Sigmoid colon (tissue), 7 donors: ENCODE results near the gene MTA1. TPM values are rescaled to one million over a fixed set of nuclear protein-coding genes. Genes with fewer than 3 reads are reported as not detected.

Experiments used
- DNase-seq: peaks from one replicate; pipeline ENCODE4 v3.0.0-alpha.2; 2019
- H3K27ac ChIP-seq, 4 donors: fragments of 200-600 bp; sonication (generic); one replicate each; pipeline ENCODE4 v1.5.1; 2016 to 2019; ENCODE audit warnings: mild to moderate bottlenecking in 1 of 4
- H3K27me3 ChIP-seq, 3 donors: fragments of 200-600 bp; sonication (generic); one replicate each; pipeline ENCODE4 v1.5.1; 2019; ENCODE audit warnings: mild to moderate bottlenecking in 1 of 3
- H3K36me3 ChIP-seq, 4 donors: fragments of 200-600 bp; sonication (generic); one replicate each; pipeline ENCODE4 v1.5.1; 2016 to 2019
- H3K4me1 ChIP-seq, 4 donors: fragments of 200-600 bp; sonication (generic); one replicate each; pipeline ENCODE4 v1.5.1; 2017 to 2019
- H3K4me3 ChIP-seq, 4 donors: fragments of 200-600 bp; sonication (generic); one replicate each; pipeline ENCODE4 v1.5.1; 2017 to 2019; ENCODE audit warnings: mild to moderate bottlenecking in 2 of 4, moderate library complexity in 1 of 4
- H3K9me3 ChIP-seq, 4 donors: fragments of 200-600 bp in 3 of 4; sonication (generic) in 3 of 4; one replicate each; pipeline versions ENCODE4 v1.5.1 to v1.6.1; 2013 to 2019
- EP300 ChIP-seq, 4 donors: sonication (generic); formaldehyde crosslinking; IDR thresholded peaks; one replicate each; pipeline ENCODE4 v1.6.1; 2017; ENCODE audit warnings: antibody characterized with exemption in 4 of 4
- POLR2A ChIP-seq, 2 donors: fragments of 450-650 bp; IDR thresholded peaks; one replicate each; pipeline ENCODE4 v1.6.1; 2016; ENCODE audit warnings: antibody characterized with exemption in 2 of 2, mild to moderate bottlenecking in 2 of 2, moderate library complexity in 2 of 2
- POLR2AphosphoS5 ChIP-seq, 4 donors: sonication (generic); formaldehyde crosslinking; IDR thresholded peaks; one replicate each; pipeline ENCODE4 v1.6.1; 2017; ENCODE audit warnings: antibody characterized with exemption in 4 of 4
- WGBS, 2 donors: extraction: QIAGEN DNeasy Blood & Tissue Kit; methylation state at CpG; one replicate each; pipeline ENCODE4 v1.1.7; 2013; 5-methylcytosine and 5-hydroxymethylcytosine counted together
- intact Hi-C: fragments of 100-400 bp; cut with DNase I; formaldehyde crosslinking; loops from one replicate; pipeline ENCODE4 v1.15.1; 2023
- polyA plus RNA-seq, 3 donors: library from polyadenylated mRNA; stranded (reverse); fragments of 200-250 nt; gene quantifications; one replicate each; pipeline ENCODE4 v1.2.3, GENCODE V29; 2013
- total RNA-seq, 4 donors: library from RNA; depleted of rRNA; stranded (reverse); fragments of >200 nt; gene quantifications; one replicate each; pipeline ENCODE4 v1.1.0, GENCODE V29; 2016
- TF ChIP-seq, protein P1 (sequence below), 4 experiments: fragments of 450-650 bp in 3 of 4; fragments of 200-600 bp in 1 of 4; IDR thresholded peaks; one replicate each; pipeline ENCODE4 v1.5.1; 2016 to 2019; ENCODE audit warnings: antibody characterized with exemption in 4 of 4, mild to moderate bottlenecking in 3 of 4, moderate library complexity in 2 of 4
- donor health status: healthy with polysubstance abuse.
- donor health status: Bipolar disorder and iron deficiency.
- donor health status: healthy.

The MTA1 gene
- total and polyA plus RNA-seq, 7 donors: 14.3 to 92.8 (median 44.7) TPM

- no peak for TF ChIP-seq POLR2A (IDR thresholded peaks at IDR 0.05)
- 89 to 91% methylated on average over 13 of the region's 13 CpGs for WGBS, 2 donors
Observed at GRCh38 chr14:105397350-105397931, 22.2 kb upstream of the MTA1 start.

GRCh38 chr14:105398044-105398725 is 21.4 kb upstream of the MTA1 start, which contains the start of gene TEX22:
Gene TEX22, plus strand, starts transcription at chr14:105398538. Its CDS starts 803 bp downstream, at chr14:105399341.
- H3K27ac ChIP-seq: peak within 1 kb of the TSS; percentile 80 to 86 (median 84)
- H3K36me3 ChIP-seq: peaks cover 0 to 28% (median 5%) of the 10 kb centered on the region in 4 donors
- TF ChIP-seq EP300 (IDR thresholded peaks at IDR 0.05): peak in 1 of 4 donors; percentile 17
- TF ChIP-seq POLR2AphosphoS5 (IDR thresholded peaks at IDR 0.05): peak; percentile 69 to 90 (median 82)
- TF ChIP-seq, protein P1, sequence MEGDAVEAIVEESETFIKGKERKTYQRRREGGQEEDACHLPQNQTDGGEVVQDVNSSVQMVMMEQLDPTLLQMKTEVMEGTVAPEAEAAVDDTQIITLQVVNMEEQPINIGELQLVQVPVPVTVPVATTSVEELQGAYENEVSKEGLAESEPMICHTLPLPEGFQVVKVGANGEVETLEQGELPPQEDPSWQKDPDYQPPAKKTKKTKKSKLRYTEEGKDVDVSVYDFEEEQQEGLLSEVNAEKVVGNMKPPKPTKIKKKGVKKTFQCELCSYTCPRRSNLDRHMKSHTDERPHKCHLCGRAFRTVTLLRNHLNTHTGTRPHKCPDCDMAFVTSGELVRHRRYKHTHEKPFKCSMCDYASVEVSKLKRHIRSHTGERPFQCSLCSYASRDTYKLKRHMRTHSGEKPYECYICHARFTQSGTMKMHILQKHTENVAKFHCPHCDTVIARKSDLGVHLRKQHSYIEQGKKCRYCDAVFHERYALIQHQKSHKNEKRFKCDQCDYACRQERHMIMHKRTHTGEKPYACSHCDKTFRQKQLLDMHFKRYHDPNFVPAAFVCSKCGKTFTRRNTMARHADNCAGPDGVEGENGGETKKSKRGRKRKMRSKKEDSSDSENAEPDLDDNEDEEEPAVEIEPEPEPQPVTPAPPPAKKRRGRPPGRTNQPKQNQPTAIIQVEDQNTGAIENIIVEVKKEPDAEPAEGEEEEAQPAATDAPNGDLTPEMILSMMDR (IDR thresholded peaks at IDR 0.05): peak in 1 of 4 experiments; percentile 10
- TF ChIP-seq POLR2A (IDR thresholded peaks at IDR 0.05): peak; percentile 65 to 69
- intact Hi-C loops: loop anchor here (1.0 kb wide), 1 partner anchor 17 kb away; no protein-coding TSS in a partner anchor
- H3K4me1 ChIP-seq: peaks cover 0 to 23% (median 18%) of the 10 kb centered on the region in 4 donors
- peaks cover 0 to 3% (median 0%) of the 10 kb centered on the region in 4 donors for H3K9me3 ChIP-seq
- DNase-seq: peak; percentile 94
- H3K4me3 ChIP-seq: peak within 1 kb of the TSS; percentile 76 to 93 (median 89)
- H3K27me3 ChIP-seq: no peaks in the 10 kb centered on the region
- WGBS, 2 donors: 1% methylated on average over 77 of the region's 77 CpGs

More at GRCh38 chr14:105397350-105397931, 22.2 kb upstream of the MTA1 start:
- Histone ChIP-seq H3K4me1 (peaks cover 0 to 23% (median 18%) of the 10 kb centered on the region in 4 donors), H3K36me3 (peaks cover 0 to 35% (median 5%) of the 10 kb centered on the region in 4 donors), H3K27ac (peak overlapping the region in 3 of 4 donors; percentile 83 to 86 (median 84)), H3K4me3 (peak overlapping the region; percentile 76 to 93 (median 89)), H3K27me3 (no peaks in the 10 kb centered on the region), H3K9me3 (peaks cover 0 to 3% (median 0%) of the 10 kb centered on the region in 4 donors)
- DNase-seq: no peak
- intact Hi-C loops: no loop called here

DNA sequence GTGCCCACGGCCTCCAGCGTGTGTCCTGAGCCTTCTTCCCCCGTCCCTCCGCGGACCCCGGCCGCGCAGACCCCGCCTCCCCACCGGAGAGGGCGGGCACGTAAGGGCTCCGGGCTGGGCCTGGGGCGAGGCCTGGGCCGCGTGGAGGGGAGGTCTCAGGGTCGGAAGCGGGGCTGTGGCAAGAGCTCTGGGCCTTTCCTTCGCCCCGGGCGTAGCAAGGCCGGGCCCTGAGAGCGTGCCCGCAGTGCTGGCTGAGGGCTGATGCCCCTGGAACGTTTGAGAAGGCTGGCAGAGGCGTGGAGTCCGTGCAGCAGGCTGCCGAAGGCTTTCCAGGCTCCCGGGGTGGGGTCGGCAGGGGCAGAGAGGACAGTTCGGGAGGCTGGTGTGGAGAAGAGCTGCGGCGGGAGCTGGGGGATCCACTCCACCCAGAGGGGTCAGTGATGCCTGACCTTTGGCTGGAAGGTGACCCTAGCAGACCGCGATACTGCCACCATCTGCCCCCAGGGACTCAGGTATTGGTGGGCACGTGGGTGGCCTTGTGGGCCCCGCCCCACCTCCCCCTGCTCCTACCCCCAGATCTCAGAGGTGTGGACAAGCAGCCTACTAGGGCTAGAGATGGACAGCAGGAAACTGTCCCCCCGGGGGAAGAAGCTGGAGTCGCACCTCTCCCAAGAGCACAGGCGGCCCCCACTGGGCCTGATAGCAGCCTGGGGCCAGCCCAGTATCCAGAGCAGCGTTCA is 20.7 kb upstream of the MTA1 start:
- Histone ChIP-seq H3K4me3 (peak overlapping the region; percentile 76 to 93 (median 89)), H3K27me3 (no peaks in the 10 kb centered on the region), H3K4me1 (peaks cover 0 to 23% (median 18%) of the 10 kb centered on the region in 4 donors), H3K36me3 (peaks cover 0 to 26% (median 5%) of the 10 kb centered on the region in 4 donors), H3K9me3 (peaks cover 0 to 3% (median 0%) of the 10 kb centered on the region in 4 donors), H3K27ac (peak overlapping the region; percentile 80 to 86 (median 84))
- no peak for DNase-seq
- TF ChIP-seq POLR2A (IDR thresholded peaks at IDR 0.05): no peak
- no peak for TF ChIP-seq EP300 (IDR thresholded peaks at IDR 0.05)
- no peak for TF ChIP-seq POLR2AphosphoS5 (IDR thresholded peaks at IDR 0.05)
- TF ChIP-seq, protein P1 (IDR thresholded peaks at IDR 0.05): no peak
- 23 to 24% methylated on average over 41 of the region's 41 CpGs for whole genome bisulfite sequencing, 2 donors
- intact Hi-C loops: loop anchor here (1.0 kb wide), 1 partner anchor 16 kb away; no protein-coding TSS in a partner anchor

DNA sequence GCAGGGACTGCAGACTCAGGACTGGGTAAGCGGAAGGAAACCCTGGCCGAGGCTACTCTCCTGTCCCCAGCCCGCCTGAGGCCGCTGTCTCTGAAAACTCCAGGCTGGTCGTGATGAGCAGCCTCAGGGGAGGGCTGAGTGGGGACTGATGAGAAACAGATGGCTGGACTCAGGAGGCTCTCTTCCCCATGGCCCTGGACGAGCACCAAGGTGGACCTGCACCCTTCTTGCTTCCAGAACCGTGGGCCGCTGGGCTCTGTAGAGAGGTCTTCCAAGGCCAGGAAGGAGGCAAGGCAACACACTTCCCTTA is 20.2 kb upstream of the MTA1 start:
- intact Hi-C loops: no loop called here
- WGBS, 2 donors: 87 to 96% methylated on average over 8 of the region's 8 CpGs
- Histone ChIP-seq H3K36me3 (peaks cover 0 to 23% (median 5%) of the 10 kb centered on the region in 4 donors), H3K4me1 (peaks cover 0 to 23% (median 18%) of the 10 kb centered on the region in 4 donors), H3K27ac (no peak overlapping the region), H3K4me3 (peak overlapping the region; percentile 76 to 93 (median 89)), H3K9me3 (peaks cover 0 to 3% (median 0%) of the 10 kb centered on the region in 4 donors), H3K27me3 (no peaks in the 10 kb centered on the region)
- no peak for DNase-seq
- no peak for TF ChIP-seq POLR2AphosphoS5 (IDR thresholded peaks at IDR 0.05)
- TF ChIP-seq, protein P1 (IDR thresholded peaks at IDR 0.05): no peak
- no peak for TF ChIP-seq POLR2A (IDR thresholded peaks at IDR 0.05)
- no peak for TF ChIP-seq EP300 (IDR thresholded peaks at IDR 0.05)
